NCI-H2196 treated with DMSO at 0.1 percent for 48 hours (cell line): ENCODE results near the gene RAPGEF1.
"Not testable (repeated sequence)": the region's sequence is repeated elsewhere in the genome, so short reads cannot be mapped to it uniquely, and the experiment has no call there.

Source experiments
- DNase-seq: peaks from one replicate; lab custom pipeline; 2025; ENCODE audit not compliant: unreplicated experiment; lab: John Stamatoyannopoulos, UW

RAPGEF1 gene

DNA sequence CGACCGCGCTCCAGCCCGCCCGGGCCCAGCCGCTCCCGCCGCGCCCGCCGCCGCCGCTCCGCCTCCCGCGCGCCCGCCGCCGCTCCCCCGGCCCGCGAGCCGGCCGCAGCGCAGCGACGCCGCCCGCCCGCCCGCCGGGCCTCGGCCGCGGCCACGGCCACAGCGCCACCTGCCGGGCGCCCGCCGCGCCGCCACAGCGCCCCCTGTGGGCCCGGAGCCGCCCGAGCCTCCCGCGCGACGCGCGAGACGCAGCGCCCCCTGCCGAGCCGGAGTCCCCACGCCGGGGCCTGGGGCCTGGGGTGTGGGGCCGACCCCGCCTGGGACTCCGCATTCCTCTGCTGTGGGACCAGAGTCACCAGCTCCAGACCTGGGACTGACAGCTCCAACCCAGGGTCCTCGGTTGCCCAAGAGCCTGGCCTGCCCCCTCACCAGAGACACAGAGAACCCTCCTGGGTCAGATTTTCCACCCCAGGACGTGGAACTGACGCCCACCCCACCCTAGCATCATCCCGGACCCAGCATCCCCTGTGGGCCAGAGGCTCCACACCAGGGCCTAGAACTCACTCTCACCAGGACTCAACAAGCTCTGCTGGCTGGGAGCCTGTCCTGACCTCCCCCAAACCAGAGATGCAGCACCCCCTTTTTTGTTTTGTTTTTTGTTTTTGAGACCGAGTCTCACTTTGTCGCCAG, at the start of gene RAPGEF1:
TSS of gene RAPGEF1 (minus strand) at position 118 of the 690 bp plus-strand sequence. CDS start 246 bp downstream, outside the sequence.
- DNase-seq, result peak; percentile 22

DNA sequence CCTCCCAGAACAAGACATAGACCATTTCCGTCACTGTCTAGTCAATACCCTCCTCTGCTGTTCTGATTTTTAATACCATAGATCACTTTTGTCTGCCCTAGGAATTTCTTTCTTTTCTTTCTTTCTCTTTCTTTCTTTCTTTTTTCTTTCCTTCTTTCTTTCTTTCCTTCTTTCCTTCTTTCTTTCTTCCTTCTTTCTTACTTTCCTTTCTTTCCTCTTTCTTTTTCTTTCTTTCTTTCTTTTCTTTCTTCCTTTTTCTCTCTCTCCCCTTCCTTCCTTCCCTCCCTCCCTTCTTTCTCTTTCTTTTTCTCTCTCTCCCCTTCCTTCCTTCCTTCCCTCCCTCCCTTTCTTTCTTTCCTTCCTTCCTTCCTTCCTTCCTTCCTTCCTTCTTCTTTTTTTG, 49.0 kb upstream of the RAPGEF1 start:
- no peak for DNase-seq

GRCh38 chr9:131787838-131788237, 48.0 kb upstream of the RAPGEF1 start:
- DNase-seq, result no peak

- no peak for DNase-seq
These were observed 45.0 kb upstream of the RAPGEF1 start for GRCh38 chr9:131784748-131785501.

- no peak for DNase-seq
These were observed 41.2 kb upstream of the RAPGEF1 start for GRCh38 chr9:131781069-131781468.

DNA sequence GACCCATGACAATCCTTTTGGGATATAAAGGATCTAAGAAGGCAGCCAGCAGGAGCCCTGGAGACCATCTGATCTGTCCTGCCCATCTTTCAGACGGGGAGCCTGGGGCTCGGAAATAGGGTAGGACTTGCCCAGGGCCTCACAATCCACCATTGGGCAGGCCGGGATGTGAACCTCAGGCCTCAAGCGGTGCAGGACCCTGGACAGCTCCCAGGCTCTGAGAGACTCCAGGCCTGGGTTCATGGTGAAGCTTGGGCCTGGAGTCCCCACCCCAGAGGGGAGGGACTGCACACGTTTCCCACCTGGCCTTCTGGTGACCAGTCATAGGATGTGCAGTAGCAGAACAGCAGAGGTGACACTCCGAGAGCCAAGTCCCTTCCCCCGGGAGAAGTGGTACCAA, 36.6 kb upstream of the RAPGEF1 start:
- DNase-seq, result no peak

DNA sequence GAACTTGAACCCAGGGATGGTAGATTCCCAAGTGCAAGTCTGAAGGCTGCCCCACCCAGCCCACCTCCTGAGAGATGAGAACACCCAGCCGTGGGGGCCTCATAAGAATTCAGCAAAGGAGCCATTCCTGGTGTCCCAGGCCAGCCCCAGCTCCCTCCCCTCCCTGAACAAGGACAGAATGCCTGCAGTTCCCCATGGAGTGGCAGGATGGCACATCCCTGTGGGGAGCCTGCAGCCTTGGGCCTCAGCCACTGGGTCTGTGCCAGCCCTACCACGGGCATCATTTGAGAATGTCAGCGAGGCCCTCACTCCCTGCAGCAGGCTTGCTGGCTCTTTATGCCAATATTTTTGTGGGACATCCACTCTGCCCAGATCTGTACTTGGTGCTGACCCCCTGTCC, 36.2 kb upstream of the RAPGEF1 start:
- DNase-seq, result no peak

DNA sequence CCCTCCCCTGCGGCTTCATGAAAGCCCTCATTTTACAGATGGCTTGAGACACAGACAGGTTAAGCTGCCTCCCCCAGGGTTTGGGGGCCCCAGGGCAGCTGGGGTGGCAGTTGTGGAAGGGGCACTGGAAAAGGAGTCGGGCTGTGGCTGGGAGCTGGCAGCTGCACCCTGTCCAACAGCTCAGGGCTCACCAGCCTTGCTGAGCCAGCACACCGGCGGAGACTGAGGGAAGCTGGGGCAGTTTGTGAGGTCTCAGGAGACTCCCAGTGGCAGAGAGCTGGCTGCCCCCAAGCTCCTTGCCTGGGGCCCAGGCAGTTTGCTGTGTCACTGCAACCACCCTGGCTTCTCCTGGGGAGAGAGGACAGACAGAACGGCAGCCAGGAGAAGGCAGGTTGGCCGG, 34.8 kb upstream of the RAPGEF1 start:
- DNase-seq, result no peak

- no peak for DNase-seq
These were observed 34.1 kb upstream of the RAPGEF1 start for GRCh38 chr9:131773911-131774379.

DNA sequence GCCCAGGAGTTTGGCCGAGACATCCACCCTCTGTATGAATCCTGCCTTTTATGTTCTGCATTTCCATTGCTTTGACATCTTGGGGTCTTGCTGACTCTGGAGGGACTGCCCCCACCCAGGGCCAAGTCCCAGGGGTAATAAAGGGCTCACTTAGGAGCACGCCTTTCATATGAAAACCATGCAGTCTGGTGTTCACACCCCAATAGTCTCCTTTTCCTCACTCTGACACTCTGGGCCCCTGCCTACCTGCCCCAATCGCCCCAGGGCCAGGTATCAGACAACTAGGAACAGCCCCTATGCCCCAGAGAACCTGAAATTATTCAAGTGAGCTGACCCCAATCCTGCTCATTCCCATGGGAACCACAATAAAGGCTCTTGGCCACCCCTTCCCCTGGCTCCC, 33.1 kb upstream of the RAPGEF1 start:
- DNase-seq, result no peak

GRCh38 chr9:131771646-131772045, 31.8 kb upstream of the RAPGEF1 start:
- DNase-seq, result no peak

DNA sequence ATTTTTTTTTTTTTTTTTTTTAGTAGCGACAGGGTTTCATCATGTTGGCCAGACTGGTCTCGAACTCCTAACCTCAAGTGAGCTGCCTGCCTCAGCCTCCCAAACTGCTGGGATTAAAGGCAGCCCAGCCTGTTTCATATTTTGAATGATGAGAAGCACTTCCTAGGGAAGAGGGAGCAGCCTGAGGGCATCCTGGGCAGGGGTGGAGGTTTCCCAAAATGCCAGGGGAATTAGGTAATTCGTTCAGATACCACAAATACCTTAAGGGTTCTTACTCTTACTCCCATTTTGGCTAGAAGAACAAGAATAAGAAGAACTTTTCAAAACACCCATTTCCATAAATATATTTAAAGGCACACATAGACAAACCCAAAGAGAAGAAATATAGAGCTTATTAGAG, 29.5 kb upstream of the RAPGEF1 start:
- DNase-seq, result no peak

DNA sequence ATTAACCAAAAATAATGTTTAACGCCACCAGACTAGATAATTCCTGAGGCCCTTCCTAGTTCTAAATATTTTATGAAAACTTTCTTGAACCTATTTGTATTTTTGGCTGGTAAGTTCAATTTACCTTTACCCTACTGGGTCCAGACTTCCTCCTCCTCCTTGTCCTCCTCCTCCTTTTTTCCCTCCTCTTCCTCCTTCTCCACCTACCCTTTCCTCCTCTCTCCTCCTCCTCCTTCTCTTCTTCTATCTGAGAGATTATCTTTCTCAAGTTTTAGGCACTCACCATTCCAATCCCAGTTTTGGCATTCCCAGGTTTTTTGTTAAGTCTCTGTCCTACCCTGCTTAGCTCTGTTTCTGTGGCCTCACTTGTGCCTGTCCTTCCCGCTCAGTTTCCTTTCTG, 24.7 kb upstream of the RAPGEF1 start:
- no peak for DNase-seq

GRCh38 chr9:131762356-131762932, 22.6 kb upstream of the RAPGEF1 start:
- DNase-seq, result peak; percentile 64

DNA sequence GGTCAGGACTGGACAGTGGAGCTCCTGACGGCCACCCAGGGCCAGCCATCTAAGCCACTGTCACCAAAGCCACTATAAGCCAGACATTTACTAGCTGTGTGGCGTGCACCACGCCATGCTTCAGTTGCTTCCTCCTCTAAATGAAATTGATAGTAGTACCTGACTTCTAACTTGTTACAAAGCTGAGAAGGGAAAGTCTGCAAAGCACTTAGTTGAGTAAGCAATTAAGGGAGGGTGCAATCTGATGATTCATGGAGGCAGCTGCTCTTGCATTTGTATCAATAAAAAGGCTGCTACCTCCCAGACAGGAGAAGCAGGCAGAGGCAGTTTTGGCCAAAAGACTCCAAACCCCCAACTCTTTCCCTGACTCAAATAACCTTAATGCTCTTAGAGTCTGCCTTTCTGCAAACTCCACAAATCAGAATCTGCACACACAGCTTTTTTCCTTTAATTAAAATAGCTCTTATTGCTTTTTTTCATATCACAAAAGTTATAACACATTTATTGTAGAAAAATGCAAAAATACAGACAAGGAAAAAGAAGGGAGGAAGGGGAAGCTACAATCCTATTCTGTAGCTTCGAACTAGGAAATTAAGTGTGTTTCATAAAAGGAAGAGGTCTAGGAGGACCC, 19.3 kb upstream of the RAPGEF1 start:
- DNase-seq, result peak; percentile 21

- no peak for DNase-seq
These were observed 17.7 kb upstream of the RAPGEF1 start for GRCh38 chr9:131757549-131757948.

- peak; percentile 74 for DNase-seq
These were observed 15.8 kb upstream of the RAPGEF1 start for GRCh38 chr9:131755541-131756198.

DNA sequence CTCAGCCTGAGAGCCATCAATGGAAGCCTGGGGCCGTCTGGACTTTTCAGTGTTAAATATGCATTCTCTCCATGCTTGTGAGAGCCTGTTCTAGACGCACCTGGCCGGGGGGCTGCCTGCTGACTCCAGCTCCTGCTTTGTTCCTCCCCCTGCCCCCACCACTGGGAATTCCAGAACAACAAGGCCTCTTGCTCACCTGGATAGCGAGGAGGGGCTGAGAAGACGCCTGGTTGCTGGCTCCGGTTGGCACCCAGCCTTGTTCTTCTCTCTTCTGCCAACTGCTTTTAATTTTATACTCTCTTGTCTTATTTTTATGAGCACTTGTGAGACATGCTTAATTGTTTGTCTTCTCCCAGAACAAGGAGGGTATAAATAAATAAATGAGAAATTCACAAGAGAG, 15.0 kb upstream of the RAPGEF1 start:
- DNase-seq, result no peak

DNA sequence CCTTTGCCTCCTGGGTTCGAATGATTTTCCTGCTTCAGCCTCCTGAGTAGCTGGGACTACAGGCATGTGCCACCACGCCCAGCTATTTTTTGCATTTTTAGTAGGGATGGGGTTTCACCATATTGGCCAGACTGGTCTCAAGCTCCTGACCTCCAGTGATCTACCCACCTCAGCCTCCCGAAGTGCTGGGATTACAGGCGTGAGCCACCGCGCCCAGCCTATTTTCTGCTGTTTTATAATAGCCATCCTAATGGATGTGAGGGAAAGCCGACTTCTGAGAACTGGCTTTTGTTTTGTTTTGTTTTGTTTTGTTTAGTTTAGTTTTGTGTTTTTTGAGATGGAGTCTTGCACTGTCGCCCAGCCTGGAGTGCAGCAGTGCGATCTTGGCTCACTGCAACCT, 13.9 kb upstream of the RAPGEF1 start:
- not testable (repeated sequence) for DNase-seq

GRCh38 chr9:131752231-131752884, 12.5 kb upstream of the RAPGEF1 start:
- no peak for DNase-seq
